ENCODE results near the gene CROCC2.

DNA sequence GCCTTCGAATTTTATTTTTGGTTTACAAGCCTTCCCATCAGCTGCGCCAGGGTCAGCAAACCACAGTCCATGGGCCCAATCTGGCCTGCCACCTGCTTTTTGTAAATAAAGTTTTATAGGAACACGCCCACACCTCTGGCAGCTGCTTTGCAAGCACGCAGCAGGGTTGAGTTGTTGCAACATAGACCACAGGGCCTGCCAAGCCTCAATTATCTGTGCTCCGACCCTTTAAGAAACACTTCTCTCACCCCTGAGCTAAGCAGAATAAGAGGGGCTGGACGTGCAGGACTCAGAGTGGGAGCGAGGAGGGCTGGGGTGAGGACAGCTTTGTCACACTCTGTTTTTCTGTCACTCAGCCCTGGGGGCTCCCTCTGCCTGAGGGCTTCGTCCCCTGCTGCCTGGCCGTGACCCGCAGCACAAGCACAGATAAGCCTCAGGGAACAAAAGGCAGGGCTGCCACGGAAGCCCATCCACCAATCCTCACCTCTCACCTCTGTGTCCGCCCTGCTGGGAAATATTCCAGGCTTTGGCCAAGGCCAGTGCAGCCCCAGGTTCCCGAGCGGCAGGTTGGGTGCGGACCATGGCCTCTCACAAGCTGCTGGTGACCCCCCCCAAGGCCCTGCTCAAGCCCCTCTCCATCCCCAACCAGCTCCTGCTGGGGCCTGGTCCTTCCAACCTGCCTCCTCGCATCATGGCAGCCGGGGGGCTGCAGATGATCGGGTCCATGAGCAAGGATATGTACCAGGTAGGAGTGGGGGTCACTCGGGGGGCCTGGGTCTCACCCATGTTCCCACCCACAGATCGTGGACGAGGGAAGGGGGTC, 37.6 kb upstream of the CROCC2 start, which contains the start of gene AGXT:
- TF ChIP-seq, protein P1, sequence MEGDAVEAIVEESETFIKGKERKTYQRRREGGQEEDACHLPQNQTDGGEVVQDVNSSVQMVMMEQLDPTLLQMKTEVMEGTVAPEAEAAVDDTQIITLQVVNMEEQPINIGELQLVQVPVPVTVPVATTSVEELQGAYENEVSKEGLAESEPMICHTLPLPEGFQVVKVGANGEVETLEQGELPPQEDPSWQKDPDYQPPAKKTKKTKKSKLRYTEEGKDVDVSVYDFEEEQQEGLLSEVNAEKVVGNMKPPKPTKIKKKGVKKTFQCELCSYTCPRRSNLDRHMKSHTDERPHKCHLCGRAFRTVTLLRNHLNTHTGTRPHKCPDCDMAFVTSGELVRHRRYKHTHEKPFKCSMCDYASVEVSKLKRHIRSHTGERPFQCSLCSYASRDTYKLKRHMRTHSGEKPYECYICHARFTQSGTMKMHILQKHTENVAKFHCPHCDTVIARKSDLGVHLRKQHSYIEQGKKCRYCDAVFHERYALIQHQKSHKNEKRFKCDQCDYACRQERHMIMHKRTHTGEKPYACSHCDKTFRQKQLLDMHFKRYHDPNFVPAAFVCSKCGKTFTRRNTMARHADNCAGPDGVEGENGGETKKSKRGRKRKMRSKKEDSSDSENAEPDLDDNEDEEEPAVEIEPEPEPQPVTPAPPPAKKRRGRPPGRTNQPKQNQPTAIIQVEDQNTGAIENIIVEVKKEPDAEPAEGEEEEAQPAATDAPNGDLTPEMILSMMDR (IDR thresholded peaks at IDR 0.05) = no peak
- TF ChIP-seq EZH2 (IDR thresholded peaks at IDR 0.05; ENCODE audit: borderline replicate concordance, insufficient read depth, low read depth, low read length, poor library complexity, severe bottlenecking) = no peak

All from B cell (primary cell).